HG03565 (cell line): ENCODE data around the gene CRISPLD2.
"Not testable (repeated sequence)": the region's sequence is repeated elsewhere in the genome, so short reads cannot be mapped to it uniquely, and the experiment has no call there.

ENCODE experiments used
- ATAC-seq: cut with Tn5 transposase; IDR thresholded peaks from one replicate; pipeline ENCODE4 v1.9.1; 2021; ENCODE audit warnings: mild to moderate bottlenecking, moderate library complexity; ENCODE audit not compliant: unreplicated experiment

Gene CRISPLD2

GRCh38 chr16:84839054-84839453, 19.3 kb downstream of the CRISPLD2 start:
- ATAC-seq = no peak

- no peak for ATAC-seq
These were observed 20.2 kb downstream of the CRISPLD2 start for GRCh38 chr16:84839956-84840355.

- no peak for ATAC-seq
These were observed 21.2 kb downstream of the CRISPLD2 start for GRCh38 chr16:84840687-84841627.

GRCh38 chr16:84841787-84842300, 22.1 kb downstream of the CRISPLD2 start:
- no peak for ATAC-seq

GRCh38 chr16:84842516-84843148, 22.8 kb downstream of the CRISPLD2 start:
- no peak for ATAC-seq

- no peak for ATAC-seq
These were observed 23.6 kb downstream of the CRISPLD2 start for GRCh38 chr16:84843149-84844048.

- no peak for ATAC-seq
These were observed 24.2 kb downstream of the CRISPLD2 start for GRCh38 chr16:84844049-84844350.

GRCh38 chr16:84844559-84845495, 25.0 kb downstream of the CRISPLD2 start:
- no peak for ATAC-seq

GRCh38 chr16:84845496-84846002, 25.8 kb downstream of the CRISPLD2 start:
- ATAC-seq = no peak

- ATAC-seq = no peak
These were observed 28.0 kb downstream of the CRISPLD2 start for GRCh38 chr16:84847564-84848355.

- ATAC-seq = no peak
These were observed 29.3 kb downstream of the CRISPLD2 start for GRCh38 chr16:84848986-84849634.

GRCh38 chr16:84849751-84850150, 30.0 kb downstream of the CRISPLD2 start:
- ATAC-seq = no peak

- no peak for ATAC-seq
These were observed 30.9 kb downstream of the CRISPLD2 start for GRCh38 chr16:84850714-84851113.

GRCh38 chr16:84851192-84852127, 31.7 kb downstream of the CRISPLD2 start:
- ATAC-seq = no peak

- ATAC-seq = no peak
These were observed 33.7 kb downstream of the CRISPLD2 start for GRCh38 chr16:84853534-84853933.

- ATAC-seq = no peak
These were observed 35.0 kb downstream of the CRISPLD2 start for GRCh38 chr16:84854759-84855158.

GRCh38 chr16:84855435-84856202, 35.8 kb downstream of the CRISPLD2 start:
- not testable (repeated sequence) for ATAC-seq
